Small intestine (tissue), 7 donors: ENCODE results near the gene PSMB11. TPM values are rescaled to one million over a fixed set of nuclear protein-coding genes. Genes with fewer than 3 reads are reported as not detected.

Experiments
- DNase-seq, 2 donors: peaks; one replicate each; pipeline versions ENCODE4 v3.0.0 to v3.0.0-alpha.2; 2013
- FAIRE-seq: peaks from 2 replicates; lab custom pipeline; 2012; peaks lifted over from hg19 to GRCh38; lab: Jason Lieb, UNC
- H3K27ac ChIP-seq, 3 donors: one replicate each; pipeline ENCODE4 v1.5.1; 2013; ENCODE audit warnings: low read length in 2 of 3, mild to moderate bottlenecking in 2 of 3, control low read depth in 1 of 3, inconsistent platforms in 1 of 3, low read depth in 1 of 3, moderate library complexity in 1 of 3
- H3K27me3 ChIP-seq, 3 donors: one replicate each; pipeline ENCODE4 v1.6.1; 2013; ENCODE audit warnings: low read length in 3 of 3, inconsistent platforms in 1 of 3; ENCODE audit not compliant: control insufficient read depth in 3 of 3, insufficient read depth in 3 of 3
- H3K36me3 ChIP-seq, 3 donors: one replicate each; pipeline ENCODE4 v1.6.1; 2013; ENCODE audit warnings: low read length in 3 of 3, inconsistent platforms in 1 of 3, low read depth in 1 of 3, mild to moderate bottlenecking in 1 of 3, moderate library complexity in 1 of 3; ENCODE audit not compliant: control insufficient read depth in 3 of 3, insufficient read depth in 2 of 3
- H3K4me1 ChIP-seq, 3 donors: one replicate each; pipeline ENCODE4 v1.6.1; 2013; ENCODE audit warnings: low read length in 2 of 3, inconsistent platforms in 1 of 3, low read depth in 1 of 3, mild to moderate bottlenecking in 1 of 3, moderate library complexity in 1 of 3; ENCODE audit not compliant: control insufficient read depth in 3 of 3, insufficient read depth in 2 of 3
- H3K4me3 ChIP-seq, 3 donors: one replicate each; pipeline ENCODE4 v1.5.1; 2013; ENCODE audit warnings: low read length in 3 of 3, control low read depth in 1 of 3, inconsistent platforms in 1 of 3, low read depth in 1 of 3, mild to moderate bottlenecking in 1 of 3, moderate library complexity in 1 of 3
- H3K9me3 ChIP-seq, 2 donors: one replicate each; pipeline ENCODE4 v1.6.1; 2013; ENCODE audit warnings: low read depth in 1 of 2, low read length in 1 of 2; ENCODE audit not compliant: control insufficient read depth in 2 of 2, insufficient read depth in 1 of 2
- WGBS, 3 donors: extraction: QIAGEN DNeasy Blood & Tissue Kit; methylation state at CpG; one replicate each; pipeline ENCODE4 v1.1.7; 2013; 5-methylcytosine and 5-hydroxymethylcytosine counted together
- polyA plus RNA-seq, 4 donors: library from polyadenylated mRNA; stranded (reverse) in 3 of 4; unstranded in 1 of 4; fragments of 200-250 nt in 3 of 4; fragments of 120-200 nt in 1 of 4; gene quantifications; one replicate each; pipeline versions ENCODE4 v1.2.1 to v1.2.3, GENCODE V29; 2013
- donor health status: healthy with polysubstance abuse.
- donor health status: control.
- donor health status: control.
- donor health status: Bipolar disorder and iron deficiency.
- donor health status: healthy.

The PSMB11 gene
- polyA plus RNA-seq, 4 donors, result not detected

- no peak for DNase-seq
- Histone ChIP-seq H3K27me3 (no peaks in the 10 kb centered on the region), H3K27ac (no peak overlapping the region), H3K4me3 (no peak overlapping the region), H3K9me3 (no peaks in the 10 kb centered on the region), H3K36me3 (peaks cover 17 to 67% (median 28%) of the 10 kb centered on the region in 3 donors), H3K4me1 (peaks cover 0 to 18% (median 2%) of the 10 kb centered on the region in 3 donors)
- FAIRE-seq, result no peak
- WGBS, 3 donors, result 90 to 91% (median 90%) methylated on average over 23 of the region's 23 CpGs
Measured at GRCh38 chr14:23066855-23067744, 25.1 kb downstream of the PSMB11 start.

GRCh38 chr14:23067847-23068788, 26.1 kb downstream of the PSMB11 start:
- FAIRE-seq (no peak), DNase-seq (no peak)
- Histone ChIP-seq H3K4me3 (no peak overlapping the region), H3K36me3 (peaks cover 14 to 62% (median 18%) of the 10 kb centered on the region in 3 donors), H3K27me3 (no peaks in the 10 kb centered on the region), H3K9me3 (no peaks in the 10 kb centered on the region), H3K27ac (peak overlapping the region in 1 of 3 donors; percentile 14), H3K4me1 (peaks cover 0 to 28% (median 2%) of the 10 kb centered on the region in 3 donors)
- WGBS, 3 donors, result 78 to 83% (median 82%) methylated on average over 14 of the region's 14 CpGs

- Histone ChIP-seq H3K4me3 (no peak overlapping the region), H3K36me3 (peaks cover 11 to 64% (median 11%) of the 10 kb centered on the region in 3 donors), H3K27ac (peak overlapping the region in 1 of 3 donors; percentile 14), H3K4me1 (peaks cover 0 to 30% (median 2%) of the 10 kb centered on the region in 3 donors), H3K27me3 (no peaks in the 10 kb centered on the region), H3K9me3 (no peaks in the 10 kb centered on the region)
- DNase-seq, result peak; percentile 92 to 94
- WGBS, 3 donors, result 26 to 28% (median 27%) methylated on average over 8 of the region's 8 CpGs
- no peak for FAIRE-seq
Measured at GRCh38 chr14:23068789-23069412, 26.9 kb downstream of the PSMB11 start.

GRCh38 chr14:23069413-23069806, 27.4 kb downstream of the PSMB11 start:
- Histone ChIP-seq H3K27ac (no peak overlapping the region), H3K4me1 (peaks cover 0 to 30% (median 2%) of the 10 kb centered on the region in 3 donors), H3K27me3 (no peaks in the 10 kb centered on the region), H3K36me3 (peaks cover 8 to 64% (median 11%) of the 10 kb centered on the region in 3 donors), H3K4me3 (no peak overlapping the region), H3K9me3 (no peaks in the 10 kb centered on the region)
- FAIRE-seq, result no peak
- 74 to 88% (median 86%) methylated on average over 3 to 4 of the region's 4 CpGs for WGBS, 3 donors
- no peak for DNase-seq

GRCh38 chr14:23070262-23071129, 28.5 kb downstream of the PSMB11 start:
- peaks cover 8 to 57% (median 14%) of the 10 kb centered on the region in 3 donors for H3K36me3 ChIP-seq
- DNase-seq (no peak), FAIRE-seq (no peak)
- peaks cover 0 to 36% (median 2%) of the 10 kb centered on the region in 3 donors for H3K4me1 ChIP-seq
- WGBS, 3 donors, result 7 to 11% (median 11%) methylated on average over 10 of the region's 10 CpGs
- no peaks in the 10 kb centered on the region for H3K9me3 ChIP-seq
- H3K4me3 ChIP-seq, result peak overlapping the region in 2 of 3 donors; percentile 57 to 82
- peak overlapping the region; percentile 38 to 81 (median 60) for H3K27ac ChIP-seq
- H3K27me3 ChIP-seq, result no peaks in the 10 kb centered on the region

- peak overlapping the region; percentile 60 to 86 (median 81) for H3K27ac ChIP-seq
- H3K4me3 ChIP-seq, result peak overlapping the region; percentile 56 to 82 (median 57)
- WGBS, 3 donors, result 0 to 3% (median 1%) methylated on average over 14 of the region's 14 CpGs
- FAIRE-seq (no peak), DNase-seq (peak; percentile 91)
- peaks cover 0 to 42% (median 7%) of the 10 kb centered on the region in 3 donors for H3K4me1 ChIP-seq
- H3K9me3 ChIP-seq, result no peaks in the 10 kb centered on the region
- H3K36me3 ChIP-seq, result peaks cover 13 to 59% (median 17%) of the 10 kb centered on the region in 3 donors
- no peaks in the 10 kb centered on the region for H3K27me3 ChIP-seq
Measured at GRCh38 chr14:23071244-23071920, 29.4 kb downstream of the PSMB11 start.
